ENCODE data around the gene CD81.

DNA sequence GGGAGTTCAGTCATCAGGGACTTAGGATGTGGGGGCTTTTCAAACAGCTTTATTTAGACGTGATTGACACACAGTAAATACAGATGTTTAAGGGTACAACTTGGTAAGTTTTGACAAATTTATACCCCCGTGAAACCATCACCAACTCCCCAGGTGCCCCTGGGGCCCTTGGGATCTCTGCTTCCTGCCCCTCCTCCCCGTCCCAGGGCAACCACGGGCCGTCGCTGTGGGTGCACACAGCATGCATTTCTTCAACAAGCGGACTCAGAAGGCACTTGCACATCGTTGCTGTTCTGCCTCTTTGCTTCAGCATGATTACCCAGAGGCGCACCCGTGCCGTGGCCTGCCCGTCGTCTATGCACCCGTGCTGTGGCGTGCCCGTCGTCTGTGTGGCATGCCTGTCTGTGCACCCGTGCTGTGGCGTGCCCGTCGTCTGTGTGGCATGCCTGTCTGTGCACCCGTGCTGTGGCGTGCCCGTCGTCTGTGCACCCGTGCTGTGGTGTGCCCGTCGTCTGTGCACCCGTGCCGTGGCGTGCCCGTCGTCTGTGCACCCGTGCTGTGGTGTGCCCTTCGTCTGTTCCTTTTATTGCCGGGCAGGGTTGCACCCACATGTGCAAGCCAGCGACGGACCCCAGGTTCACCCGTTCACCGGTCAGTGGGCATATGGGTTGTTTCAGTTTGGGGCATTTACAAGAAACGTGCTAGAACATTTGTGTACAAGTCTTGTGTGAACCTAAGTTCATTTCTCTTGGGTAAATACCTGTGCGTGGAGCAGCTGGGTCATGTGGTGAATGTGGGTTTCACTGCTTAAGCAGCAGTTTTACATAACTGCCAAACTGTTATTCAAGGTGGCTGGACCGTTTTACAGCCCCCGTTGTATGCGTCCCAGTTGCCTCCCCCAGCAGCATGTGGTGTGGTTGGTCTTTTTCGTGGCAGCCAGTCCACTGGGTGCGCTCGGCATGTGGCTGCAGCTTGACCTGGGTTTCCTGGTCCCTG, 8.3 kb downstream of the CD81 start:
- TF ChIP-seq EZH2phosphoT487 (IDR thresholded peaks at IDR 0.05; ENCODE audit: unreplicated experiment) (no peak), EZH2 (IDR thresholded peaks at IDR 0.05; ENCODE audit: low read depth, unreplicated experiment) (no peak), POLR2AphosphoS5 (IDR thresholded peaks at IDR 0.05; ENCODE audit: low read depth) (no peak)
- TF ChIP-seq, protein P1, sequence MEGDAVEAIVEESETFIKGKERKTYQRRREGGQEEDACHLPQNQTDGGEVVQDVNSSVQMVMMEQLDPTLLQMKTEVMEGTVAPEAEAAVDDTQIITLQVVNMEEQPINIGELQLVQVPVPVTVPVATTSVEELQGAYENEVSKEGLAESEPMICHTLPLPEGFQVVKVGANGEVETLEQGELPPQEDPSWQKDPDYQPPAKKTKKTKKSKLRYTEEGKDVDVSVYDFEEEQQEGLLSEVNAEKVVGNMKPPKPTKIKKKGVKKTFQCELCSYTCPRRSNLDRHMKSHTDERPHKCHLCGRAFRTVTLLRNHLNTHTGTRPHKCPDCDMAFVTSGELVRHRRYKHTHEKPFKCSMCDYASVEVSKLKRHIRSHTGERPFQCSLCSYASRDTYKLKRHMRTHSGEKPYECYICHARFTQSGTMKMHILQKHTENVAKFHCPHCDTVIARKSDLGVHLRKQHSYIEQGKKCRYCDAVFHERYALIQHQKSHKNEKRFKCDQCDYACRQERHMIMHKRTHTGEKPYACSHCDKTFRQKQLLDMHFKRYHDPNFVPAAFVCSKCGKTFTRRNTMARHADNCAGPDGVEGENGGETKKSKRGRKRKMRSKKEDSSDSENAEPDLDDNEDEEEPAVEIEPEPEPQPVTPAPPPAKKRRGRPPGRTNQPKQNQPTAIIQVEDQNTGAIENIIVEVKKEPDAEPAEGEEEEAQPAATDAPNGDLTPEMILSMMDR (conservative IDR thresholded peaks at IDR 0.05; ENCODE audit: low read depth in 2 of 2), result no peak
